ENCODE measurements around the gene KLHL7.
A peak's percentile ranks its signal among the peaks of the same experiment; 100 is the strongest.
"Not testable (repeated sequence)": the region's sequence is repeated elsewhere in the genome, so short reads cannot be mapped to it uniquely, and the experiment has no call there.

The KLHL7 gene

DNA sequence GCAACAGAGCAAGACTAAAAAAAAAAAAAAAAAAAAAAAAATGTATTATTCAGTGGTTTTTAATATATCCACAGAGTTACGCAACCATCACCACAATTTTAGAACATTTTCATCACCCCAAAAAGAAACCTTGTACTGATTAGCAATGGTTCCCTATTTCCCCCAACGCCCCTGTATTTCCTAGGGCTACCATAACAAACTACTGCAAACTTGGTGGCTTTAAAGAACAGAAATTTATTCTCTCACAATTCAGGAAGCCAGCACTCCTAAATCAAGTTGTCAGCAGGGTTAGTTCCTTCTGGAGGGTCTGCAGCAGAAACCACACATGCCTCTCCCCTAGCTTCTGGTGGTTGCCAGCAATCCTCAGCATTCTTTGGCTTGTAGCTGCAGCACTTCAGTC, 70.4 kb downstream of the KLHL7 start:
- DNase-seq (ENCODE audit: low read depth, low spot score): no peak

DNA sequence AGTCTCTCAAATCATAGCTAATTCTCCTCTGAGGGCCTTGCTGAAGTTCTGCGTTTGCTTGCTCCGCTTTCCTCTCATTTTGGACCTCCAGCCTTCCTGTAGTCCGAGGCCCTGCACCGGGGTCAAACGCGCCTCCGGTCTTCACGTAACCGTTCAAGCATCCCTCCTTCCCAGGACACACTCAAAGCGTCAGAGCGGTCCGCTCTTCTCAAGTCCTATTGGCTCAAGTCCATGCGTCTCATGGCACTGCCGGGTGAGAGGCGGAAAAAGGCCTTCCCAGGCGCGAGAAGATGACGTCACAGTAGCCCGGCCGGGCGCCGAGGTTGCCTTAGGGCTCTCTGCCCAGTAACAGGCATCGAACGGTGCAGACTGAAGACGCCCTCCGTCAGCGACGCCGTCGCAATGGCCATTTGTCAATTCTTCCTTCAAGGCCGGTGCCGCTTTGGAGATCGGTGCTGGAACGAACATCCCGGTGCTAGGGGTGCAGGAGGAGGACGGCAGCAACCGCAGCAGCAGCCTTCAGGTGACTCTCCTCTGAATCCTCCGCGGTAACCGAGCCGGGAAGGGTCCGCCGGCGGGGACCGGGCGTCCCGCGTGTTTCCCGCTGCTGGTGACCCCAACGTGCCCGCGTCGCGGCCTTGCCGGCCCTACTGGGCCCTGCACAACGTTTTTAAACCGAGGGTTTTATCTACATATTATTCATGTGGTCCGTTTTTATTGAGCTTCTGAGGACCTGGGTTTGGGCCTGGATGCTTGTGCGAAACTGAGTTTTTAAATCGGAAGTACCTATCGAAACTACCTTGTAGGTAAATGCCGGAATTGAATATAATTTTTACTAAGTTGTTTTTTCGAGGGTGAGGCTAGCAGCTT, 76.3 kb downstream of the KLHL7 start, which contains the start of gene NUP42:
Gene NUP42 (plus strand): TSS at position 365 of the 870 bp plus-strand sequence. CDS start 38 bp downstream, at position 403.
- peak; percentile 99 for DNase-seq (ENCODE audit: low read depth, low spot score)

DNA sequence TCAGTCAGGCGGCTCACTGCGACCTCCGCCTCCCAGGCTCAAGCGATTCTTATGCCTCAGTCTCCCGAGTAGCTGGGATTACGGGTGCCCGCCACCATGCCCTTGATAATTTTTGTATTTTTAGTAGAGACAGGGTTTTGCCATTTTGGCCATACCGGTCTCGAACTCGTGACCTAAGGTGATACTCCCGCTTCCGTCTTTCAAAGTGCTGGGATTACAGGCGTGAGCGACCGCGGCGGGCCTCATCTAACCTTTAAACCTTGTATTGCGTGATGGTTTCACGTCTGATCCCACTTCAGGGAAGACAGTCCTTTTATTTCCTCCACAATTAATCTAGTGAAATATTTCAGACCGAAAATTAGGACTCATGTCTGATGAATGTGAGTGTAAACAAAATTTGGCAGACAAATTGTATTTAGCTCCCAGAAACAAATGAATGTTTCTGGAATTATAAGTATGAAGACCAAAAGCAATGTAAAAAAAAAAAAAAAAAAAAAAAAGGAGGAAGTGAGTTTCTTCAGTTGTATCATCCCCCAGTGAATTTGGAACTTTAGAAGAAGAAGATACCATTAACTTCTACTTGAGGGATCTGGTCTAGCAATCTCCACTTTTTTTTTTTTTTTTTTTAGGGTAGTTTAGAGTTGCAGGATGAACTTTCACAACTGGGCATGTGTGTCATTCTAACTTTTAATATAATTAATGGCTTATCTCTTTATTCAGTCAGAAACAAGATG, 77.9 kb downstream of the KLHL7 start:
- DNase-seq (ENCODE audit: low read depth, low spot score): no peak

DNA sequence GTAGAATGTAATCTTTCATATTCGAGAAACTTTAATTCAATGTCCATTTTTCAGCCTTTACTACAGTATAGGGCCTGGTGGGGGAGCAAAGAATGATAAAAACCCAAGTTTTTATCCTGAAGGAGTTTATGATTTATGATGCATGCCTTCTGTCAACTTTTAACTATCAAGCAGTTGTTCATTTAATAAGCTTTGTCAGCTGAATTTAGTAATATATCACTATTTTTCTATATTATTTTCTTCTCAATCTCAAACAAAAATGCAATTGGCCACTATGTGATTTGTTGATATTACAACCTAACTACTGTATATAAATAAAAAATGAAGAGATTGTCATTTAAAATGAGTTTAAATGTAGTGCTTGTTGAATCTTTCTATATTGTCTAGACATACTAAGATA, 78.7 kb downstream of the KLHL7 start:
- DNase-seq (ENCODE audit: low read depth, low spot score): no peak

- DNase-seq (ENCODE audit: low read depth, low spot score): no peak
These were observed 79.2 kb downstream of the KLHL7 start for GRCh38 chr7:23184709-23185359.

DNA sequence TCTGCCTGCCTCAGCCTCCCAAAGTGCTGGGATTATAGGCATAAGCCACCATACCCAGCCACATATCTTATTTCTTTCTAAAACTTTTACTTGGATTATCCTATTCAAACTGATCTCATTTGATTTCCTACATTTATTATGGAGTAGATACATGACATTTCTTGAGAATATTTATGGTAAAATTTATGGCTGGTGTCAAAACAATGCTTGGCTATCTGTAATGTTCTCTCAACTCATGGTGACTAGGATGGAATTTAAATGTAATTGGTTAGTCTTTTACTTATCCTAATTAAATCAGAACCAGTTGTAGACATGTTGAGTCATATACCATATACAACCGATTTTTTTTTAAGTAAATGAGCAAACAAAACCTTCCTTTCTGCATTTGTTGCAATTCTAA, 80.4 kb downstream of the KLHL7 start:
- DNase-seq (ENCODE audit: low read depth, low spot score): no peak

- DNase-seq (ENCODE audit: low read depth, low spot score): no peak
These were observed 85.4 kb downstream of the KLHL7 start for GRCh38 chr7:23191022-23191421.

- not testable (repeated sequence) for DNase-seq (ENCODE audit: low read depth, low spot score)
These were observed 88.2 kb downstream of the KLHL7 start for GRCh38 chr7:23193650-23194227.

DNA sequence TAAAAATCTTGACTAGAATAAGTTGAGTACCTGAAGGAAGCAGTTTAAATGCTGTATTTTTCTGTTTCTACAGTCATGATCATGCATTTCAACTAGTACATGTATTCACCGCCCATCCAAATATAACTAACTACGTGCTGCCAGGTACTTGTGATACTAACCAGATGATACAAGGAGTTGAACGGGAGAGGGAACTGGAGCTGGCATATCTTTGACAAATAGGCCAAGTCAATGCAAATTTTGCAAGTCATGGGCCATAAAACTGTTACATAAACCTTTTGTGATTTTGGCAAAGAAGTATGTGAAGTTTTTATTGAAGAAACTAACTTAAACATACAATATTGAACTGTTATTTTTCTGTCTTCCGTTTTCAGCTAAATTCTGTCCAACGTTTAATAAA, 90.7 kb downstream of the KLHL7 start:
- no peak for DNase-seq (ENCODE audit: low read depth, low spot score)

- not testable (repeated sequence) for DNase-seq (ENCODE audit: low read depth, low spot score)
These were observed 92.2 kb downstream of the KLHL7 start for GRCh38 chr7:23197745-23198144.

DNA sequence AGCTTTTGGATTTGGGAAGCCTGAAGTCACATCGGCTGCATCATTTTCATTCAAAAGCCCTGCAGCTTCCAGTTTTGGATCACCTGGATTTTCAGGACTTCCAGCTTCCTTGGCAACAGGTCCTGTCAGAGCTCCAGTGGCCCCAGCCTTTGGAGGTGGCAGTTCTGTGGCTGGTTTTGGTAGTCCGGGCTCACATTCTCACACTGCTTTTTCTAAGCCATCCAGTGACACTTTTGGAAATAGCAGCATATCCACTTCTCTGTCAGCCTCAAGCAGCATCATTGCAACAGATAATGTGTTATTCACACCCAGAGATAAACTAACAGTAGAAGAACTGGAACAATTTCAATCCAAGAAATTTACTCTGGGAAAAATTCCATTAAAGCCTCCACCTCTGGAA, 94.7 kb downstream of the KLHL7 start:
- no peak for DNase-seq (ENCODE audit: low read depth, low spot score)

DNA sequence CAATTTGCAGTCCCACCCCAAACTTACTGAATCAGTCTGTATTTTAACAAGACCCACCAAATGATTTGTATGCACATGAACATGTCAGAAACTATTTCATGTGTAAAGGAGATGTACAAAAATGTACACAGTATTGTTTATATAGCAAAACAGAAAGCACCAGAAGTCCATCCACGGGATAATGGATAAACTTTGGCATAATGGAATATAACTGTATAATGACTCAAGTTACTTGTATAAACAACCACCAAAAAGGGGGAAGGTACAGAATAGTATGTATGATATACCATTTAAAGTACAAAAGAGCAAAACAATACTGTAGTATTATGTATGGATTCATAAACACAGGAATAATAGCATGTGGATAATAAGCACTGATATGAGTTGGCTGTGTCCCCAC, 98.7 kb downstream of the KLHL7 start:
- no peak for DNase-seq (ENCODE audit: low read depth, low spot score)

- DNase-seq (ENCODE audit: low read depth, low spot score): no peak
These were observed 100.0 kb downstream of the KLHL7 start for GRCh38 chr7:23205577-23205908.

DNA sequence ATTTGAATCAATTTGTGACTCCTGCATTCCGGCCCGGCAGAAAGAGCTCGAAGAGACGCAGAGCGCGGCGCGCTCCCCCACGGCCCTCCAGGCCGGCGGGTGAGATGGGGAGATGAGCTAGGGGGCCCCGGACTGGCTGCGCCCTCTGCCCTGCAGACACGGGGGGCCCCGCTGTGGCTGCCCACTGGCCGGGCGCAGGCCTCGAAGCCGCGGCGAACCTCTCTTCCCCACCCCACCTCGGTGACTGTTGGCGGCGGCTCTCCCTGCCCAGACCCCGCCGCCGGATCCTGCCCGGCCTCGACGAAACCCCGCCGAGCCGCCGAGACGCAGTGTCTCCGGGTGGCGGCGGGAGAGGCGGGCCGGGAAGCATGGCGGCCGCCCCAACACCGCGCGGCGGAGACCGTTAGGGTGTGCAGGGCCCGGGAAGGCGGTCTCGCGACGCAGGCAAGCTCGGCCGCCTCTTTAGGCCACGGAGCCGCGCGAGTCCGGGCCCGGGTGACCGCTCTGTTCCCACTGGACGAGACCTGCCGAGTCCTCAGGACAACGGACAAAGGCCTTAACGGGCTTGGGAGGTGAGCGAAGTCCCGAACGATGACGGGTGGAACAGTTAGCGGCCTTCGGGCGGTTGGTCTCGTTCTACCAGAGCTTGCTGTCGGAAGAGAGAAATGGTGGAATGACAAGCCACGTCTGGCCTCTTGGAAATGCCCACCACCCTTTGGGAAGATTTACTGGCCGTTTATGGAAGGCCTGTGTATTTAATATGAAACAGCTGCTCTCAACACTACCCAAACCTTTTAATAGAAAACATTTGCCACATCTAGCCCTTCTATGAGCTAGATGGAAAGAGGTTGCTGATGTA, 100.6 kb downstream of the KLHL7 start:
- no peak for DNase-seq (ENCODE audit: low read depth, low spot score)

DNA sequence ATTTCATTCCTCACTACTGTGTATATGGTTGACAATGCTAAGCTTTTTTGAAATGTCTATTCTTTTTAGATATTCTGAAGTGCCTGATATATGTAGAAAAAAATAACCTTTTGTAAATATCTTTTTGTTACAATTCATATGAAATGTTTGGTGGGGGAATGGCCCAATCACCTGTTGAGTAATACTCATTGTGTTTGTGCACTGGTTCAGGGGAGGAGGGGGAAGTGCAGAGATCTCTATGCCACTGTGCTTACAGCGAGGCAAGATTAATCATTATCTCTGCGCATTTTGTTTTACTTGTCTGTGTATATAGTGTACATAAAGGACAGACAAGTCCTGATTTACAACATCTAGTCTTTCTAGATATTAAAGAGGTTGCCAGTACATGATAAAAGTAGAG, 101.4 kb downstream of the KLHL7 start:
- DNase-seq (ENCODE audit: low read depth, low spot score): no peak

DNA sequence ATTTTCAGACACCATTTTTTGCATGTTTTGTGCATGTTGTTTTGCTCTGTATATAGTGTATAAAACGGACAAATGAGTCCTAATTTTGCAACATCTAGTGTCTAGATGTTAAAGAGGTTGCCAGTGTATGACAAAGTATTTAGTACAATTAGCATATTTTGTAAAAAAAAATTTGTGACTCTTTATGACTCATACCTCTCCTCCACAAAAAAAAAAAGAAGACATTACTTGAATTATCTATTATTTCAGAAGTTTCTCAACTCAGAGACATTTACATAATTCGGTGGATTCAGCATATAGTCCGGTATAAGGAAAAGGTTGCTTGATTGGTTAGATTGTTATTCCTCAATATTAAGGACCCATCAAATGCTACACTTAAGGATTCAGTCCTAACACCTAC, 102.3 kb downstream of the KLHL7 start:
- no peak for DNase-seq (ENCODE audit: low read depth, low spot score)

DNA sequence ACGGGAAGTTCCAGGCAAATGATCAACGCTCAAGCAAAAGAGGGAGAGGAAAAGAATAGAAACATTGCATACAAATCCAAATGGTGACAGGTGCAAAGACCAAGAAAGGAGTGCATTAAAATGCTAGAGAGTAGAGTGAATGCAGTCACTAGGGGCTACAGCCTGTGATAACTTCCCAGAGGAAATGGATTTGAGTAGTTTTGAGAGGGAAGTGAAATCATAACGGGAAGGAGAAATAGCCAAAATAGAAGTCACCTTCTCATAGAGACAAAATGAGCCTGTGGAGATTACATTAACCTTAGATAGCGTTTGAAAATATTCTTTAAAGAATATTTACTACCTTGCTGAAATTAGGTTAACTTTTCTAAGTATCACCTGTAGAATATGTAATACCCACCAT, 102.7 kb downstream of the KLHL7 start:
- no peak for DNase-seq (ENCODE audit: low read depth, low spot score)

DNA sequence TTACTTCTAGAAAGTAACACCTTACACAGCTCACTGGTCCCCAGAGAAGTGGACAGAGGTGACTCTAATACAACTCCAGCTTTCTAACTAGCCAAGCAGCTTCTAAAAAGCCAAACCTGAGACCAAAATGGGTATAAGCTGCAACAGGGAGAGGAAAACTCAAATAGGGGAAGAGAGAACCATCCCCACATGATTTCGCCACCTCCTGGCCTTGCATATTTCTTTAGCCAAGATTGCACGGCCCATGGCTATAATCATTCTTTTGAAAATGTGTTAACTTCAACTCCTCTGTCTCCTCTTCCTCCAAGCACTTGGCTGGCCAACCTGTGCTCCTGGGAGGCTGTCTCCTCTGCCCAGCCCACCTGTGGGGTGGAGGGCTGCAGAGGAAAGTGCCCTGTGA, 104.9 kb downstream of the KLHL7 start:
- no peak for DNase-seq (ENCODE audit: low read depth, low spot score)

- peak; percentile 25 for DNase-seq (ENCODE audit: low read depth, low spot score)
These were observed 106.0 kb downstream of the KLHL7 start for GRCh38 chr7:23211589-23211988.

DNA sequence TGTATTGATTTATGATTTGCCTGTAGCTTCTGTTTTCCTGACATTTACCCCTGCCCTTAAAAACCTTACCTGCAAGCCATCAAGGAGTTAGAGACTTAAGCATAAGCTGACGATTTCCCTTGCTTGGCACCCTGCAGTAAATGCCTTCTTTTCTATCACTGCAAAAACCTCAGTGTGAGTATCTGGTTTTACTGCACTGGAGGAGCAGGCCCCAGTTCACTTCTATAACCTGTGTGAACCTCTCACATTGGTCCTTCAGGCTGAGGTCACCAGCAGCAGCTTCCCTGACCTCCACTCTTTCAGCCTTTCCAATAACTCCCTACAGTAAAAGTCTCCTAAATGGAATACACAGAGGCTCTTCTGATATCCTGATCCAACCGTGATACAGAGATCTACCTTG, 106.8 kb downstream of the KLHL7 start:
- no peak for DNase-seq (ENCODE audit: low read depth, low spot score)

GRCh38 chr7:23212841-23213240, 107.3 kb downstream of the KLHL7 start:
- no peak for DNase-seq (ENCODE audit: low read depth, low spot score)
